GM18507 (cell line): Measurements from ENCODE around the gene ADAM8.
A peak's percentile ranks its signal among the peaks of the same experiment; 100 is the strongest.

Experiments
- DNase-seq: peaks from one replicate; pipeline ENCODE4 v3.0.0; 2011; ENCODE audit warnings: low read depth; ENCODE audit not compliant: insufficient read length; ENCODE audit errors: extremely low spot score
- FAIRE-seq: peaks from 2 replicates; lab custom pipeline; 2011; peaks lifted over from hg19 to GRCh38; lab: Jason Lieb, UNC

The ADAM8 gene

GRCh38 chr10:133309720-133310398 is 33.2 kb upstream of the ADAM8 start:
- FAIRE-seq, result no peak

GRCh38 chr10:133309100-133309719 is 32.5 kb upstream of the ADAM8 start:
- FAIRE-seq (peak; percentile 94), DNase-seq (peak; percentile 92)

More at GRCh38 chr10:133309720-133310398, 33.2 kb upstream of the ADAM8 start:
- no peak for DNase-seq

GRCh38 chr10:133308421-133309099 is 31.9 kb upstream of the ADAM8 start, which contains the start of the genes TUBGCP2 and ZNF511:
Gene TUBGCP2, minus strand, starts transcription at chr10:133308872. Its CDS starts 5,931 bp downstream, at chr10:133302941.
Gene ZNF511, plus strand, starts transcription at chr10:133308914. Its CDS starts 30 bp downstream, at chr10:133308944.
- DNase-seq (peak; percentile 79), FAIRE-seq (no peak)

GRCh38 chr10:133307776-133308420 is 31.2 kb upstream of the ADAM8 start:
- peak; percentile 39 for DNase-seq
- peak; percentile 91 for FAIRE-seq

- FAIRE-seq, result no peak
- no peak for DNase-seq
Measured at GRCh38 chr10:133306941-133307379, 30.3 kb upstream of the ADAM8 start.

- DNase-seq (no peak), FAIRE-seq (no peak)
Measured at GRCh38 chr10:133306097-133306476, 29.4 kb upstream of the ADAM8 start.

GRCh38 chr10:133303206-133303605 is 26.5 kb upstream of the ADAM8 start:
- FAIRE-seq, result no peak
- DNase-seq, result no peak

- FAIRE-seq, result no peak
Measured at GRCh38 chr10:133302230-133302629, 25.6 kb upstream of the ADAM8 start.

GRCh38 chr10:133299738-133300137 is 23.1 kb upstream of the ADAM8 start:
- no peak for FAIRE-seq

More at GRCh38 chr10:133302230-133302629, 25.6 kb upstream of the ADAM8 start:
- no peak for DNase-seq

GRCh38 chr10:133299224-133299623 is 22.6 kb upstream of the ADAM8 start:
- no peak for DNase-seq
- FAIRE-seq, result no peak

More at GRCh38 chr10:133299738-133300137, 23.1 kb upstream of the ADAM8 start:
- no peak for DNase-seq

GRCh38 chr10:133298466-133298865 is 21.8 kb upstream of the ADAM8 start:
- FAIRE-seq (no peak), DNase-seq (no peak)

- DNase-seq (no peak), FAIRE-seq (no peak)
Measured at GRCh38 chr10:133297504-133297903, 20.8 kb upstream of the ADAM8 start.

GRCh38 chr10:133295426-133296320 is 19.0 kb upstream of the ADAM8 start:
- FAIRE-seq (no peak), DNase-seq (no peak)

- DNase-seq (no peak), FAIRE-seq (no peak)
Measured at GRCh38 chr10:133294189-133294588, 17.5 kb upstream of the ADAM8 start.

GRCh38 chr10:133293810-133294119 is 17.1 kb upstream of the ADAM8 start:
- FAIRE-seq, result no peak
- DNase-seq, result no peak

GRCh38 chr10:133292919-133293809 is 16.5 kb upstream of the ADAM8 start:
- DNase-seq, result no peak
- FAIRE-seq, result no peak

- FAIRE-seq, result no peak
- no peak for DNase-seq
Measured at GRCh38 chr10:133289761-133290160, 13.1 kb upstream of the ADAM8 start.

- no peak for DNase-seq
- FAIRE-seq, result no peak
Measured at GRCh38 chr10:133287832-133288500, 11.3 kb upstream of the ADAM8 start.
